GM12873 (cell line): Measurements from ENCODE around the gene EPB41.

Source experiments
- CTCF ChIP-seq: IDR thresholded peaks from 2 replicates; pipeline ENCODE4 v1.5.1; 2012; ENCODE audit warnings: low read depth, mild to moderate bottlenecking, moderate library complexity, low read length, control low read depth; ENCODE audit not compliant: insufficient read depth; ENCODE audit errors: missing control alignments

EPB41 gene

GRCh38 chr1:28914228-28915030, at the start of gene EPB41:
Gene EPB41, plus strand, starts transcription at chr1:28914569. Its CDS starts 72,869 bp downstream, at chr1:28987438.
- no peak for TF ChIP-seq CTCF

DNA sequence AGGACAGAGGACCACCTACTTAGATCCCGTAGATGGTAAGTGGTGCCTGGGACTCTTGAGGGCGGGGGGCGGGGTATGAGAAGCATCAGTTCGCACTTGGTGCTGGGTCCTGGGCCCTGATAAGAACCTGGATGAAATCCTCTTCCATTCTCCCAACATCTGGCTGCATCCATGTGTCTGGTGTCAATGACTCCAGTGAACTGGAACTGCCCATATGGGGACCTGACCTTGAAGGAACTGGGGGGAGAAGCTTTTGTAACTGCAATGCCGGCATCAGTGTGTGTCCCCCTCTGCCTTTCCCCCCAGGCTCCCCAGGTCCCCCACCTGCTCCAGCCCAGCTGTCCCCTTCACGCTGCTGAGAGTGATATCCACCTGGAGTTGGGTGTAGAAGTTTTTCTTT, 49.7 kb upstream of the EPB41 start:
- no peak for TF ChIP-seq CTCF

- no peak for TF ChIP-seq CTCF
Observed at GRCh38 chr1:28865997-28866650, 48.2 kb upstream of the EPB41 start.

- TF ChIP-seq CTCF, result no peak
Observed at GRCh38 chr1:28867850-28868249, 46.5 kb upstream of the EPB41 start.

DNA sequence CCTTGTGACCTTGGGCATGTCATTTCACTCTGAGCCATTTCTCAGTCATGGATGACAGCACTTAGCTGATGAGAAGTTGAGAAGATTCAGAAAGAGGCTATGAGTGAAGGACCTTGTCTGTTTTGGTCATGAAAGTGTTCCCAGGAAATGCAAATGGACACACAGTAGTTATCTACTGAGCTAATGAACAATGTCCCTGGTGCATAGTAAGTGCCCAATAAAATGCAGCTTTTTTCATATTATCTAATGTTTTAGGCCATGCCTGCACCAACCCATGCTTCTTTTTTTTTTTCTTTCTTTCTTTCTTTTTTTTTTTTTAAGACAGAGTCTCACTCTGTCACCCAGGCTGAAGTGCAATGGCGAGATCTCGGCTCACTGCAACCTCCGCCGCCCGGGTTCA, 44.4 kb upstream of the EPB41 start:
- no peak for TF ChIP-seq CTCF

GRCh38 chr1:28871631-28872401, 42.6 kb upstream of the EPB41 start:
- TF ChIP-seq CTCF, result no peak

GRCh38 chr1:28877132-28877781, 37.1 kb upstream of the EPB41 start:
- peak; percentile 98 for TF ChIP-seq CTCF
